NCI-H1092 (cell line): Measurements from ENCODE around the gene NR4A1.
A peak's percentile ranks its signal among the peaks of the same experiment; 100 is the strongest.

ENCODE experiments used
- DNase-seq: peaks from one replicate; lab custom pipeline; 2025; lab: John Stamatoyannopoulos, UW

Gene NR4A1

DNA sequence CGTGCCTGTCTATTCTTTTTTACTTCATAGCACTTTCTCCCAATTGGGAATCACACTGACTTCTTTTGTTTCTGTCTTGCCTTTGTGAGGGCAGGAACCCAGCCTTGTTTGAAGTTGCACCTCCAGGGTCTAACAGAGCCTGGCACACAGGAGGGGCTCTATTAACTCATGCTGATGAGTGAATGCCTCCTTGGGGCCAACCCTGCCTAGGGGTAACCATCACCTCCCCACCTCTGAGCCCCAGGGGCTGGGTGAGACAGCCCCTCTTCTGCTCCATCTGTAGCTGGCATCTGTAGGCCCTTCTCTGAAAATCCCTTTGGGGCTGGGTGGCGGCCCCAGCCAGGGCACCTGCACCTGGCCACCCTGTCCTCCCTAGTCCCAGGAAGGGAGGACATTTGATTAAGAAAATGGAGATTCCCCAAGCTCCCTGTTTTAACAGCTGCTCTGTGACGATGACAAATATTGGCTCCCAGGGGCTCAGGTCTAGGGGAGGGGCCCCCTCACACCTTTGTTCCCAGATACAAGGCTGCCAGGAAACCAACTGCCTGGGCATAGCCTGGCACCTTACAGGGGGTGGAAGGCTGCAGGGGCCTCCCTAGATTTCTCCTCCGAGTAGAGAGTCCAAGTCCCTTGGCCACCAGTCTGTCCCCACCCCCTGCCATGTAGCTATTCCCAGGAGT, 32.7 kb upstream of the NR4A1 start:
- DNase-seq: peak; percentile 48

- DNase-seq: no peak
Observed at GRCh38 chr12:52019113-52019770, 32.0 kb upstream of the NR4A1 start.

DNA sequence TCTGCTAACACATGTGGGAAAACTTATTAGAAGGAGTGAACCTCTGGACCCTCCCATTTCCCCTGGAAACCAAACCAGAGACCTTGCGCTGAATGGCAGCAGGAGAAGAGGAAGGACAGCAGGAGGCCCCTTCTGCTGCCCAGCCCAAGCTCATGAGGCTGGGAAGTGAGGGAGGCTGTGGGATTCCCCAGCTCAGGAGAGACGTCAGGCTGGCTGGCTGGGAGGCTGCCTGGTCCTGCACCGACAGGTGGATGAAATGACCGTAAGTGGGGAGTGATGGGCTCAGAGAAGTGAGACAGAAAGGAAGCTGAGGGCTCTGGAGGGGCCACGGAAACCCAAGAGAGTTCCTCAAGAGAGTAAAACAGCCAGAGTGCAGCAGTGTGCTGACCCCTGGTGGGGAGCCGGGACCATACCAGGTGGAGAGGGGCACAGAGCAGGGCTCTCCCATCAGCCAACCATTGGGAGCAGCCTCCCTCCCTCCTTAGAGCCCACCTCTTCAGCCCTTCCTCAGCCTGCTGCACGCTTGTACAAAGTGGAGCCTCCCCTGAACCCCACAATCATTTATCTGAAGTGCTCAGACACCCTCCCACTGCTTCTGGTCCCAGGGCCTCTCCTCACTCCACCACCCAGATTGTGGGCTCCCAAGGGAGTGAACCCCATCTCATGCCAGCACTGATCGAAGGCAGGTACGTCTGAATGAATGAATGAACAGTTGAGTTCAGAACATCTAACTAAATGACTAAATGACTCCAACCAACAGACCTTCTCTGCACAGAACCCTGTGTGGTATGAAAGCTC, 30.5 kb upstream of the NR4A1 start:
- peak; percentile 19 for DNase-seq

DNA sequence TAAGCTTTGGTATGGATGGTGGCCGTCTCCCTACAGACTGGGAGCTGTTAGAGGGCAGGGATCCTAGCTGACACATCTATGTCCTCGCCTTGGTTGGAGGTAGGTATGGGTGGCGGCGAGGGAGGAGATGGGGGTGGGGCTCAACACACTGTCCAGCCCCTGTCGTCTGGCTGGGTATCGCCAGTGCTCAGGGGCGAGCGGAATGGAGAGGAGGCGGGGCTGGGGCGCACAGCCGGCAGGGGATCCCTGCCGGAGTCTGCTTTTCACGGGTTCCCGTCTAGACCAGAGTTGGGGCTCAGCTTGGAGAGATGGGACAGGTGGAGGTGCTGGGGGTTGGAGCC, 28.4 kb upstream of the NR4A1 start:
- DNase-seq: no peak

GRCh38 chr12:52023182-52023975, 27.9 kb upstream of the NR4A1 start:
- peak; percentile 43 for DNase-seq

DNA sequence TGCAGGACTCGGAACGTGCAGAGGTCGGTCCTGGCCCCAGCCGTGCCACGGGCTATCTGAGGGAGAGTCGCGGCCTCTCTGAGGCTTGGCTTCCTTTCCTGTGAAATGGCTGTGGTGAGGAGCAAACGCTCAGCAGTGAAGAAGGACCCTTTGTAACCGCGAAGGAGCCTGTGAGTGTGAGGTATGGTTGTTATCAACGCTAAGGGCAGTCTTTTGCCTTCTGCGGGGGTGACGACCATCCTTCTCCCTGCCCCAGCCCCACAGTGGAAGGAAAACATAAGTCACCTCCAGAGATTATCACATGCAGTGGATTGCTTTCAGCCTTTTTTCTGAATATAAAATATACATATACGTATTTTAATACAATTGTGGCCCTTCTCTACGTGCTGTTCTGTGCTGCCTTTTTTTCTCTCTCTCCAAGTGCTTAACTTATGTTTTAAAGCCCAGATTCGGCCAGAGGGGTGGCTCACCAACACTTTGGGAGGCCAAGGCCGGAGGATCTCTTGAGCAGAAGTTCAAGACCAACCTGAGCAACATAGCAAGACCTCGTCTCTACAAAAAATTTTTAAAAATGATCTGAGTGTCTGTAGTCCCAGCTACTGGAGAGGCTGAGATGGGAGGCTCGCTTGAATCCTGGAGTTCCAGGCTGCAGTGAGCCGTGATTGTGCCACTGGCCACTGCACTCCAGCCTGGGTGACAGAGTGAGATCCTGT, 27.1 kb upstream of the NR4A1 start:
- DNase-seq: no peak

GRCh38 chr12:52024845-52025230, 26.4 kb upstream of the NR4A1 start:
- DNase-seq: no peak

GRCh38 chr12:52026263-52026662, 25.0 kb upstream of the NR4A1 start:
- DNase-seq: no peak

GRCh38 chr12:52027085-52027843, 24.0 kb upstream of the NR4A1 start:
- no peak for DNase-seq

DNA sequence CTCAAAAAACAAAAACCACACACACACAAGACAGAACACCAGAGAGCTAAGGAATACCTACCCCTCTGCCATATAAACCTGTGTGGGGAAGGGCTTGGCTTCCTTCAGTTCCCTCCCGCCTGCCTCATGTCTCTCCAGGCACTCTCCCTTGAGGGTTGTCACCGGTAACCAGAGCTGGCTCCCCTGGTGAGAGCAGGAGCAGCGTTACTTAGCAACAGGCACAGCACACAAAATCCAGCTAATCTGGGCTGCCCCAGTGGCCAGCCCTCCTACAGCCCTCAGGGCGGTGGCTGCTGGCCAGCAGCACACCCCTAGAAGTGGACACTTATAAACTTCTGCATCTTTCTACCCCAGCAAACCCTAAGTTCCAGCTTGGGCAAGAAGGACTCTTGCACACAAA, 21.6 kb upstream of the NR4A1 start:
- peak; percentile 87 for DNase-seq

- no peak for DNase-seq
Observed at GRCh38 chr12:52032446-52032803, 18.8 kb upstream of the NR4A1 start.

GRCh38 chr12:52032804-52033445, 18.3 kb upstream of the NR4A1 start:
- peak; percentile 89 for DNase-seq

DNA sequence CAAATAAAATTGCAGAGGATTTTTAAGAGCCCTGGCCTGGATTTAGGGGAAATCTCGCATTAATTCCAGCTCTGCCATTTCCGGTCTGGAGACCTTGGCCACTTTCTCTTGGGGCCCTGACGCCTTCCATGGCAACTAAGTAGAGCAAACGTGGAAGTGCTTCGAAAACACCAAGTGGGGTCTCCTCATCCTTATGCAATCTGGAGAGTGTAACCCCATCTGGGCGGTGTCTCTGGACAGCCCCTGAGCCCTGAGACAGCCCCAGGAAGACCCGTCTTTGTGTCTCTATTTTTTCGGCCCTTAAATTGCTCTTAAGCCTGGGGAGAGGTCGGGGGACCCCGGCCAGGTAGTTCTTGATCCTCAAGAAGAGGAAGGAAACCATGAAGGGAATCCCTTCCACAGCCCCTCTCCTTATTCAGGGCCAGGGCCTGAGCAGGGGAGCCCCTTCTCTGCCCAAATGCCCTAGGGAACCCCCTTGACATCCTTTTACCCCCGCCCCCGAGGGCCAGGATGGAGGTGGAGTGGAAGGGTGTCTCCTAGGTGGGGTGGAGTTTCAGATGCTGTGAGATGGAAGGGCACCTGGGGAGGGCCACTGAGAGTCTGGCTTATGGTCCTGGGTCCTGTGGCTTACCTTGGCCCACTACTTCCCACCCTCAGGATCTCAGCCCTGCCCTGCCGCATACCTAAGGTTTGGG, 17.6 kb upstream of the NR4A1 start:
- DNase-seq: no peak

DNA sequence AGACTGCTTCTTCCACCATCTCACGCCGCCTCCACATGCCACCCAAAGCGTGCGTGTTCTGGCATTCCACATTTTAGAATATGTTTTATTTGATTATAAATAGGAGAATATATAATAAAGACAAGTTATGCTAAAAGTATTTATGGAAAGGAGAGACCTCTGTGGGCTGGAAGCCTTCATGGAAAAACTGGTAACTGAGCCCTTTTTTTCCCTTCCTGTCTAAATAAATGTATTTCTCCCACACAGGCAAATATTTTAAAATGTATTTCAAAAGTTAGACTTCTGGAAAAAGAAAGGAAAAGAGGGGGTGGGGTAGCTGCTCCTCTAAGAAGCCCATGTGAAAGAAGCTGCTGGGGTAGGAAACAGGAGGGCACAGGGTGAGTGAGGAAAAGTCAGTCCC, 16.1 kb upstream of the NR4A1 start:
- DNase-seq: no peak

DNA sequence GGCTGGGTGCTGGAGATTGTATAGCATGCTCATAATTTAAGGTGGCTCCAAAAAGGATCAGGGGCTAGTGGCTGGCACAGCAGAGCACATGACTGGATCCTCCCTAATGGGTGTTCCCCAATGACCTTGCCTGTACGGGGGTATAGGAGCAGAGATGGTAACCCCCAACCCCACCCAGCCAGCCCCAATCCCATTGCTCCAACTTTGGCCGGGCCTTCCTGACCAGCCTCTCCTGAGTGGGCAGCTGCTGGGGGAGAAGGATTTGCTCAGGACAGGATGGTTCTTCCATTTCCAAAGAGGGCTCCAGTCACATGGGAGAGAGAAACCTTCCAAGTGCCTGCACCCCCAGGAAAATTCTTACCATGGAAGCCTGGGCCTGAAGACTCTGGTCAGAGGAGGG, 15.3 kb upstream of the NR4A1 start:
- no peak for DNase-seq

GRCh38 chr12:52036587-52037171, 14.6 kb upstream of the NR4A1 start:
- no peak for DNase-seq

DNA sequence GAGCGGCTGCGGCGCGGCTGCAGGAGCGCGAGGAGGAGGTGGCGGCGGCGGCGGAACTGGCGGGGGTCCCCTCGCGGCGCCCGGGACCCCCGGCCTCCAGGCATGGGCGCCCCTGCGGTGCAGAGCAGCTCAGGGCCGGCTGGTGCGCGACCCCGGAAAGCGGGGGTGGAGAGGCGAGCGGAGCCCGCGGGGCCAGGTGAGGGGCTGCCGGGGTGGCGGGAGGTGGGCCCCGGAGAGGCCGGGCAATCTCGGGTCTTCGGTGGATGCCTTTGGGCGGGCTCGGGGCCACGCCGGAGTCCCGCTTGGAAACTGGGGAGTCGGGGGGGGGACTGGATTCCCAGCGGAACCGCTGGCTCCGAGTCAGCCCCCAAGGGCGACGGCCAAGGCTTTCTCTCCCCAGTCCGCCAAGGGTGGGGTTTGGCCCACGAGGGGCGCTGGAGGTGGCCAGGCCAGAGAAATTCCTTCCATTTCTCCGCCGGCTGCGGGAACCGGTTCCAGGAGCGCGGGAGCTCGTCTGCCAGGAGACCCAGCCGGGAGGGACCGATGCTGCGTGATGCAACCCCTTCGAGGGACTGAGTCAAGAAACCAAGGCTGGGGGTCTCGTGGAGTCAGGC, 13.9 kb upstream of the NR4A1 start:
- no peak for DNase-seq

DNA sequence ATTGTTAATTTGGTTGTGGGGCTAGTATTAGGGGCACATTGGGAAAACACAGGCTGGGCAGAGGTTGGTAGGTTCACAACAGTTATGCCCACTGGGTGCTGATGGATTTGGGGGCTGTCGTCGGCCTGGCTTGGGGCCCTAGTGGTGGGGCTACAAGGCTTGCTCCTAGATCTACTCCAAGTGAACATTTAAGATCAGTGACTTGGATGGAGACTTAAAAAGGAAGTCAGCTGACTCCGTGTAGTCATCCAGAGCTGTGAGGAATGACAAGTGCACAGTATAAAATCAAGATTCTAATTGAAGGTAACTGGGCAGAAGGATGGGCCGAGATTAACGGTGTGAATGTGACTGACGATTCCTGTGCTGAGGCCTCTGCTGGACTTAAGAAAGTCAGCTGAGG, 12.8 kb upstream of the NR4A1 start:
- no peak for DNase-seq

DNA sequence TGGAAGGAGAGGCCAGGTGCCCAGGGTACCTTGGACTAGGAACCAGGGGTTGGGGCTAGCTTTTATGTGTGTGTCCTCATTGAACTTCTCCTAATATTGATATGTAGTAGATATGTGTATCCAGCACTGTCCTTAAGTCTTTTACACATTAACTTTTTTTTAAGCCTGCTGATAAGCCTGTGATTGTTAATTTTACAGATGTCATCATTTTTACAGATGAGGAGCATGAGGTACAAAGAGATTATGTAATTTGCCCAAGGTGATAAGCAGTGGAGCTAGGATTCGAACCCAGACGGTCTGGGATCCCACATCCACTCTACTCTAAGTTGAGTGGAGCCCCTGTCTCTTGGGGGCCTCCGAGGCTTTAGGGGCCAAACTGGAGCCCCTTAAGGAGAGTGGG, 10.2 kb upstream of the NR4A1 start:
- no peak for DNase-seq
